HepG2 (cell line): Measurements from ENCODE around the gene PCCB. TPM values are rescaled to one million over a fixed set of nuclear protein-coding genes. Genes with fewer than 3 reads are reported as not detected.
A peak's percentile ranks its signal among the peaks of the same experiment; 100 is the strongest.

Source experiments
- CHD4 ChIP-seq: fragments of 200-600 bp; sonication (generic); IDR thresholded peaks from 2 replicates; pipeline ENCODE4 v1.7.0; 2017; ENCODE audit warnings: mild to moderate bottlenecking, low read length, borderline replicate concordance
- DNMT3B ChIP-seq: conservative IDR thresholded peaks from 2 replicates; pipeline ENCODE4 v1.6.1; 2016; ENCODE audit warnings: missing biosample characterization, control low read depth
- HHEX ChIP-seq: IDR thresholded peaks from 2 replicates; pipeline ENCODE4 v1.6.1; 2016; ENCODE audit warnings: control low read depth
- KLF12 ChIP-seq: sonication (generic); formaldehyde crosslinking; IDR thresholded peaks from 2 replicates; pipeline ENCODE4 v1.4.0; 2020; ENCODE audit warnings: missing genetic modification reagents, borderline replicate concordance
- NR3C1 ChIP-seq: sonication (generic); formaldehyde crosslinking; IDR thresholded peaks from 2 replicates; pipeline ENCODE4 v1.4.0; 2020; ENCODE audit warnings: missing genetic modification reagents
- POGZ ChIP-seq: sonication (generic); formaldehyde crosslinking; IDR thresholded peaks from 2 replicates; pipeline ENCODE4 v1.4.0; 2020; ENCODE audit warnings: mild to moderate bottlenecking, missing genetic modification reagents
- RBM22 ChIP-seq: fragments of 200-400 bp; formaldehyde crosslinking; optimal IDR thresholded peaks from 2 replicates; pipeline ENCODE3; 2017; ENCODE audit warnings: mild to moderate bottlenecking, low read length, moderate library complexity
- SMAD3 ChIP-seq: sonication (generic); formaldehyde crosslinking; IDR thresholded peaks from 2 replicates; pipeline ENCODE4 v1.4.0; 2020; ENCODE audit warnings: missing genetic modification reagents
- SRY ChIP-seq: sonication (generic); formaldehyde crosslinking; IDR thresholded peaks from 2 replicates; pipeline ENCODE4 v1.8.0; 2022; ENCODE audit warnings: mild to moderate bottlenecking, missing genetic modification reagents
- ZNF232 ChIP-seq: sonication (generic); formaldehyde crosslinking; IDR thresholded peaks from 2 replicates; pipeline ENCODE4 v1.4.0; 2020; ENCODE audit warnings: missing genetic modification reagents, borderline replicate concordance
- ZNF251 ChIP-seq: sonication (generic); formaldehyde crosslinking; IDR thresholded peaks from 2 replicates; pipeline ENCODE4 v1.9.0; 2021; ENCODE audit warnings: mild to moderate bottlenecking, missing genetic modification reagents
- ZNF256 ChIP-seq: sonication (generic); formaldehyde crosslinking; conservative IDR thresholded peaks from 2 replicates; pipeline ENCODE4 v1.4.0; 2020; ENCODE audit warnings: missing genetic modification reagents
- ZNF660 ChIP-seq: sonication (generic); formaldehyde crosslinking; IDR thresholded peaks from 2 replicates; pipeline ENCODE4 v1.5.1; 2020; ENCODE audit warnings: mild to moderate bottlenecking, low read depth, missing genetic modification reagents, borderline replicate concordance
- ZSCAN30 ChIP-seq: sonication (generic); formaldehyde crosslinking; IDR thresholded peaks from 2 replicates; pipeline ENCODE4 v1.5.0; 2020; ENCODE audit warnings: mild to moderate bottlenecking, missing genetic modification reagents
- polyA plus RNA-seq, 8 experiments: library from polyadenylated mRNA; depleted of rRNA in 3 of 8; stranded (reverse) in 7 of 8; unstranded in 1 of 8; fragments of >200 nt; fragmentation: Illumina TruSeq in 4 of 8; extraction: Trizol in 4 of 8; gene quantifications; 2 replicates each; pipeline versions ENCODE4 v1.2.1 to v1.2.3, GENCODE V29; 2011 to 2016; ENCODE audit warnings: low read depth in 4 of 8, missing spikeins in 1 of 8, mixed read lengths in 1 of 8; ENCODE audit not compliant: insufficient read depth in 1 of 8
- total RNA-seq, 5 experiments: library from RNA; depleted of rRNA; stranded (reverse); fragments of >200 nt; fragmentation: Illumina TruSeq; extraction: Trizol; gene quantifications; 2 replicates each; pipeline ENCODE4 v1.2.3, GENCODE V29; 2016; ENCODE audit warnings: low read depth in 1 of 5
- TF ChIP-seq, protein P1 (sequence below): sonication (generic); IDR thresholded peaks from 2 replicates; pipeline ENCODE4 v1.6.1; 2016; ENCODE audit warnings: low read depth, borderline replicate concordance
- TF ChIP-seq, protein P2 (sequence below): sonication (generic); formaldehyde crosslinking; IDR thresholded peaks from 2 replicates; pipeline ENCODE4 v1.8.1; 2022; ENCODE audit warnings: low read depth, mild to moderate bottlenecking, missing genetic modification reagents
- TF ChIP-seq, protein P3 (sequence below): sonication (generic); formaldehyde crosslinking; IDR thresholded peaks from 2 replicates; pipeline ENCODE4 v1.8.1; 2023; ENCODE audit warnings: mild to moderate bottlenecking, missing genetic modification reagents
- TF ChIP-seq, protein P4 (sequence below): sonication (generic); formaldehyde crosslinking; IDR thresholded peaks from 2 replicates; pipeline ENCODE4 v1.5.0; 2020; ENCODE audit warnings: missing genetic modification reagents, mild to moderate bottlenecking, borderline replicate concordance
- TF ChIP-seq, protein P5 (sequence below): sonication (generic); formaldehyde crosslinking; IDR thresholded peaks from 2 replicates; pipeline ENCODE4 v1.4.0; 2020; ENCODE audit warnings: mild to moderate bottlenecking, missing genetic modification reagents

Gene PCCB
- total and polyA plus RNA-seq, 2 of the 13 experiments (the other 11 are each of a cell fraction or from before 2014, with no cell fraction given) = 84.1 to 88.7 TPM

DNA sequence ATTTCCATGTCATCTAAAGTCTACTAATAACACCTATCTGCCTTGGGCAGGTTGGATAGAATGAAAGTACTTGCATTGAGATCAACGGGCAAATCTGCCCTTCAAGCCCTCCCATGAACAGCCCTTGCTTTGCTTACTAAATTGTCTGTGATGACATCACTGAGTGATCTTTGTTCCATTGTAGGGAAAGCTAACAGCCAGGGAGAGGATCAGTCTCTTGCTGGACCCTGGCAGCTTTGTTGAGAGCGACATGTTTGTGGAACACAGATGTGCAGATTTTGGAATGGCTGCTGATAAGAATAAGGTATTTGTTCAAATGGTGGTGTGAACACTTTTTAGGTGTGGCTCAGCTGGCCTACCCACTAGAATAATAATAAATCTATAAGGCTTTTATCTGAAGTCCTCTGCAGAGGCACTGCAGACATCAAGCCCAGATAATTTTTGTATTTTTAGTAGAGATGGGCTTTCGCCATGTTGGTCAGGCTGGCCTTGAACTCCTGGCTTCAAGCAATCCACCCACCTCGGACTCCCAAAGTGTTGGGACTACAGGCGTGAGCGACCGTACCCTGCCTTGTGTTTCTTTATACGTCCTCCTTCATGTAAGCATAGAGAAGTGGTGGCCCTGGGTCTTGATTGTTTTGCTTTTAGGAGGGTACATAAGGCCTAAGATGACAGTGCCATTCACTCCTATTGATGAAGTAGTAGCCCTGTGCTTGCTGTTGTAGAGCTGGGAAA is 5.7 kb downstream of the PCCB start (continued):
- TF ChIP-seq, protein P1, sequence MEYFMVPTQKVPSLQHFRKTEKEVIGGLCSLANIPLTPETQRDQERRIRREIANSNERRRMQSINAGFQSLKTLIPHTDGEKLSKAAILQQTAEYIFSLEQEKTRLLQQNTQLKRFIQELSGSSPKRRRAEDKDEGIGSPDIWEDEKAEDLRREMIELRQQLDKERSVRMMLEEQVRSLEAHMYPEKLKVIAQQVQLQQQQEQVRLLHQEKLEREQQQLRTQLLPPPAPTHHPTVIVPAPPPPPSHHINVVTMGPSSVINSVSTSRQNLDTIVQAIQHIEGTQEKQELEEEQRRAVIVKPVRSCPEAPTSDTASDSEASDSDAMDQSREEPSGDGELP = peak; percentile 63; the same call in 1 of the 2 replicates
- TF ChIP-seq, protein P2, sequence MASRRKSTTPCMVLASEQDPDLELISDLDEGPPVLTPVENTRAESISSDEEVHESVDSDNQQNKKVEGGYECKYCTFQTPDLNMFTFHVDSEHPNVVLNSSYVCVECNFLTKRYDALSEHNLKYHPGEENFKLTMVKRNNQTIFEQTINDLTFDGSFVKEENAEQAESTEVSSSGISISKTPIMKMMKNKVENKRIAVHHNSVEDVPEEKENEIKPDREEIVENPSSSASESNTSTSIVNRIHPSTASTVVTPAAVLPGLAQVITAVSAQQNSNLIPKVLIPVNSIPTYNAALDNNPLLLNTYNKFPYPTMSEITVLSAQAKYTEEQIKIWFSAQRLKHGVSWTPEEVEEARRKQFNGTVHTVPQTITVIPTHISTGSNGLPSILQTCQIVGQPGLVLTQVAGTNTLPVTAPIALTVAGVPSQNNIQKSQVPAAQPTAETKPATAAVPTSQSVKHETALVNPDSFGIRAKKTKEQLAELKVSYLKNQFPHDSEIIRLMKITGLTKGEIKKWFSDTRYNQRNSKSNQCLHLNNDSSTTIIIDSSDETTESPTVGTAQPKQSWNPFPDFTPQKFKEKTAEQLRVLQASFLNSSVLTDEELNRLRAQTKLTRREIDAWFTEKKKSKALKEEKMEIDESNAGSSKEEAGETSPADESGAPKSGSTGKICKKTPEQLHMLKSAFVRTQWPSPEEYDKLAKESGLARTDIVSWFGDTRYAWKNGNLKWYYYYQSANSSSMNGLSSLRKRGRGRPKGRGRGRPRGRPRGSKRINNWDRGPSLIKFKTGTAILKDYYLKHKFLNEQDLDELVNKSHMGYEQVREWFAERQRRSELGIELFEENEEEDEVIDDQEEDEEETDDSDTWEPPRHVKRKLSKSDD (CRISPR knock-in tag) = peak; percentile 57; the same call in 1 of the 2 replicates
- TF ChIP-seq SMAD3 = 0 out of 2 replicates have a peak, but pooled peaks have one; percentile 46
- TF ChIP-seq, protein P3, sequence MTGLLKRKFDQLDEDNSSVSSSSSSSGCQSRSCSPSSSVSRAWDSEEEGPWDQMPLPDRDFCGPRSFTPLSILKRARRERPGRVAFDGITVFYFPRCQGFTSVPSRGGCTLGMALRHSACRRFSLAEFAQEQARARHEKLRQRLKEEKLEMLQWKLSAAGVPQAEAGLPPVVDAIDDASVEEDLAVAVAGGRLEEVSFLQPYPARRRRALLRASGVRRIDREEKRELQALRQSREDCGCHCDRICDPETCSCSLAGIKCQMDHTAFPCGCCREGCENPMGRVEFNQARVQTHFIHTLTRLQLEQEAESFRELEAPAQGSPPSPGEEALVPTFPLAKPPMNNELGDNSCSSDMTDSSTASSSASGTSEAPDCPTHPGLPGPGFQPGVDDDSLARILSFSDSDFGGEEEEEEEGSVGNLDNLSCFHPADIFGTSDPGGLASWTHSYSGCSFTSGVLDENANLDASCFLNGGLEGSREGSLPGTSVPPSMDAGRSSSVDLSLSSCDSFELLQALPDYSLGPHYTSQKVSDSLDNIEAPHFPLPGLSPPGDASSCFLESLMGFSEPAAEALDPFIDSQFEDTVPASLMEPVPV (CRISPR knock-in tag) = peak; percentile 31; the same call in 1 of the 2 replicates
- 0 out of 2 replicates have a peak, but pooled peaks have one; percentile 41 for TF ChIP-seq DNMT3B (CRISPR knock-in tag)
- no peak for TF ChIP-seq ZNF256 (CRISPR knock-in tag)
- no peak for TF ChIP-seq RBM22
- TF ChIP-seq KLF12 = 0 out of 2 replicates have a peak, but pooled peaks have one; percentile 51
- no peak for TF ChIP-seq ZNF660 (CRISPR knock-in tag)
- no peak for TF ChIP-seq NR3C1 (CRISPR knock-in tag)
- TF ChIP-seq ZSCAN30 = no peak
- TF ChIP-seq CHD4 = 0 out of 2 replicates have a peak, but pooled peaks have one; percentile 0
- TF ChIP-seq, protein P4, sequence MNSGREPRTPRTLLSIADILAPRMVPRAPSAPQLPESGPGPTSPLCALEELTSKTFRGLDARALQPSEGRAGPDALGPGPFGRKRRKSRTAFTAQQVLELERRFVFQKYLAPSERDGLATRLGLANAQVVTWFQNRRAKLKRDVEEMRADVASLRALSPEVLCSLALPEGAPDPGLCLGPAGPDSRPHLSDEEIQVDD (CRISPR knock-in tag) = no peak
- TF ChIP-seq, protein P5, sequence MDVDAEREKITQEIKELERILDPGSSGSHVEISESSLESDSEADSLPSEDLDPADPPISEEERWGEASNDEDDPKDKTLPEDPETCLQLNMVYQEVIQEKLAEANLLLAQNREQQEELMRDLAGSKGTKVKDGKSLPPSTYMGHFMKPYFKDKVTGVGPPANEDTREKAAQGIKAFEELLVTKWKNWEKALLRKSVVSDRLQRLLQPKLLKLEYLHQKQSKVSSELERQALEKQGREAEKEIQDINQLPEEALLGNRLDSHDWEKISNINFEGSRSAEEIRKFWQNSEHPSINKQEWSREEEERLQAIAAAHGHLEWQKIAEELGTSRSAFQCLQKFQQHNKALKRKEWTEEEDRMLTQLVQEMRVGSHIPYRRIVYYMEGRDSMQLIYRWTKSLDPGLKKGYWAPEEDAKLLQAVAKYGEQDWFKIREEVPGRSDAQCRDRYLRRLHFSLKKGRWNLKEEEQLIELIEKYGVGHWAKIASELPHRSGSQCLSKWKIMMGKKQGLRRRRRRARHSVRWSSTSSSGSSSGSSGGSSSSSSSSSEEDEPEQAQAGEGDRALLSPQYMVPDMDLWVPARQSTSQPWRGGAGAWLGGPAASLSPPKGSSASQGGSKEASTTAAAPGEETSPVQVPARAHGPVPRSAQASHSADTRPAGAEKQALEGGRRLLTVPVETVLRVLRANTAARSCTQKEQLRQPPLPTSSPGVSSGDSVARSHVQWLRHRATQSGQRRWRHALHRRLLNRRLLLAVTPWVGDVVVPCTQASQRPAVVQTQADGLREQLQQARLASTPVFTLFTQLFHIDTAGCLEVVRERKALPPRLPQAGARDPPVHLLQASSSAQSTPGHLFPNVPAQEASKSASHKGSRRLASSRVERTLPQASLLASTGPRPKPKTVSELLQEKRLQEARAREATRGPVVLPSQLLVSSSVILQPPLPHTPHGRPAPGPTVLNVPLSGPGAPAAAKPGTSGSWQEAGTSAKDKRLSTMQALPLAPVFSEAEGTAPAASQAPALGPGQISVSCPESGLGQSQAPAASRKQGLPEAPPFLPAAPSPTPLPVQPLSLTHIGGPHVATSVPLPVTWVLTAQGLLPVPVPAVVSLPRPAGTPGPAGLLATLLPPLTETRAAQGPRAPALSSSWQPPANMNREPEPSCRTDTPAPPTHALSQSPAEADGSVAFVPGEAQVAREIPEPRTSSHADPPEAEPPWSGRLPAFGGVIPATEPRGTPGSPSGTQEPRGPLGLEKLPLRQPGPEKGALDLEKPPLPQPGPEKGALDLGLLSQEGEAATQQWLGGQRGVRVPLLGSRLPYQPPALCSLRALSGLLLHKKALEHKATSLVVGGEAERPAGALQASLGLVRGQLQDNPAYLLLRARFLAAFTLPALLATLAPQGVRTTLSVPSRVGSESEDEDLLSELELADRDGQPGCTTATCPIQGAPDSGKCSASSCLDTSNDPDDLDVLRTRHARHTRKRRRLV (CRISPR knock-in tag) = no peak
- TF ChIP-seq POGZ = peak; percentile 55
- TF ChIP-seq HHEX (CRISPR knock-in tag) = no peak
- TF ChIP-seq SRY = no peak
- TF ChIP-seq ZNF232 (CRISPR knock-in tag) = peak; percentile 77
- TF ChIP-seq ZNF251 (CRISPR knock-in tag) = no peak
